Fibroblast of lung (primary cell): ENCODE results near the gene WDFY3. TPM values are rescaled to one million over a fixed set of nuclear protein-coding genes. Genes with fewer than 3 reads are reported as not detected.
A peak's percentile ranks its signal among the peaks of the same experiment; 100 is the strongest.
"Not testable (repeated sequence)": the region's sequence is repeated elsewhere in the genome, so short reads cannot be mapped to it uniquely, and the experiment has no call there.

Source experiments
- DNase-seq, 2 donors: peaks; one replicate each; pipeline versions ENCODE4 v3.0.0 to v3.0.0-alpha.2; 2010; ENCODE audit warnings: low read depth in 2 of 2
- H2AFZ ChIP-seq: 2 replicates; pipeline ENCODE4 v1.5.1; 2012; ENCODE audit warnings: low read length, control low read depth, inconsistent platforms
- H3K27ac ChIP-seq: 2 replicates; pipeline ENCODE4 v1.5.1; 2011; ENCODE audit warnings: low read length, control low read depth; ENCODE audit not compliant: insufficient read depth
- H3K27me3 ChIP-seq: 2 replicates; pipeline ENCODE4 v1.5.1; 2011; ENCODE audit warnings: mild to moderate bottlenecking, low read length; ENCODE audit not compliant: control insufficient read depth, insufficient read depth
- H3K36me3 ChIP-seq: 2 replicates; pipeline ENCODE4 v1.5.1; 2011; ENCODE audit warnings: low read length; ENCODE audit not compliant: control insufficient read depth, insufficient read depth
- H3K4me1 ChIP-seq: 2 replicates; pipeline ENCODE4 v1.5.1; 2011; ENCODE audit warnings: low read length; ENCODE audit not compliant: control insufficient read depth, insufficient read depth; ENCODE audit errors: extremely low read depth
- H3K4me2 ChIP-seq: 2 replicates; pipeline ENCODE4 v1.5.1; 2011; ENCODE audit warnings: low read length, control low read depth; ENCODE audit not compliant: insufficient read depth; ENCODE audit errors: extremely low read depth
- H3K4me3 ChIP-seq, 4 experiments: fragments of 200-600 bp in 1 of 4; sonication (generic) in 1 of 4; replicated peaks in 1 of 4; 2 replicates each; pipeline ENCODE4 v1.5.1; 2011 to 2016; ENCODE audit warnings: low read length in 4 of 4, low read depth in 3 of 4, mild to moderate bottlenecking in 3 of 4, control low read depth in 2 of 4, inconsistent platforms in 1 of 4, mixed read lengths in 1 of 4; ENCODE audit not compliant: insufficient read depth in 1 of 4; ENCODE audit errors: control extremely low read depth in 1 of 4
- H3K79me2 ChIP-seq: 2 replicates; pipeline ENCODE4 v1.5.1; 2012; ENCODE audit warnings: mild to moderate bottlenecking, low read length, inconsistent platforms; ENCODE audit not compliant: control insufficient read depth, insufficient read depth
- H3K9ac ChIP-seq: 2 replicates; pipeline ENCODE4 v1.5.1; 2011; ENCODE audit warnings: mild to moderate bottlenecking, low read length, control low read depth; ENCODE audit not compliant: insufficient read depth
- H3K9me3 ChIP-seq: 2 replicates; pipeline ENCODE4 v1.5.1; 2012; ENCODE audit warnings: low read depth, low read length; ENCODE audit not compliant: control insufficient read depth, insufficient read depth
- H4K20me1 ChIP-seq: 2 replicates; pipeline ENCODE4 v1.5.1; 2011; ENCODE audit warnings: low read length; ENCODE audit not compliant: control insufficient read depth, insufficient read depth; ENCODE audit errors: extremely low read depth
- EZH2 ChIP-seq: IDR thresholded peaks from 2 replicates; pipeline ENCODE4 v1.5.1; 2012; ENCODE audit warnings: low read length, control low read depth, mild to moderate bottlenecking; ENCODE audit errors: missing control alignments
- polyA plus RNA-seq, 2 donors: library from polyadenylated mRNA; depleted of rRNA in 1 of 2; stranded (reverse) in 1 of 2; unstranded in 1 of 2; fragments of >200 nt; gene quantifications; 2 replicates each; pipeline ENCODE4 v1.2.1, GENCODE V29; 2011 to 2012; ENCODE audit warnings: missing spikeins in 1 of 2
- total RNA-seq: library from RNA; depleted of rRNA; stranded (reverse); fragments of >200 nt; gene quantifications from 2 replicates; pipeline ENCODE4 v1.2.1, GENCODE V29; 2014
- TF ChIP-seq, protein P1 (sequence below), 2 donors: IDR thresholded peaks in 1 of 2; conservative IDR thresholded peaks in 1 of 2; 1 replicate in 1 of 2; 2 replicates in 1 of 2; pipeline ENCODE4 v1.5.1; 2011 to 2012; ENCODE audit warnings: low read length in 2 of 2, control low read depth in 1 of 2, inconsistent platforms in 1 of 2, low read depth in 1 of 2, mild to moderate bottlenecking in 1 of 2

WDFY3 gene
- total and polyA plus RNA-seq, 2 donors (not counting 1 experiment from before 2014, with no cell fraction given) = 26.8 to 88.8 TPM

DNA sequence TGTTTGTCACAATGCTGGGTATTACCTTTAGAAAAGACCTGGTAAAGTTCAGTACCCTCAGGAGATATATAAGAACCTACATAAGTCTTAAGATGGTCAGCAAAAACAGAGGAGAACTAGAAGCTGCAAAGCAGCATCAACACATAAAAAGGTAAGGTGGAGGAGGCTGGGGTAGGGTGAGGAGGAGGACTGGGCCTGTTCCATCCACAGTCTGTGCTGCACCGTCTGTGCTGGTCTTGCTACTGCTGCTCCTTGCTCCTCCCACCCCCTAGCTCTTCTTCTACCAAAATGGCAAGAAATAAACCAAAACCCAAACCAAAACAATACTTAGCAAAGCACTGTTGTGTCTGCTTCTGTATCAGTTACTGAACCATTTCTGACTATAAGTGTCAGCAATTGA is 281.4 kb downstream of the WDFY3 start:
- Histone ChIP-seq H3K4me2 (no peak overlapping the region), H3K9ac (no peak overlapping the region), H4K20me1 (no peaks in the 10 kb centered on the region), H3K4me1 (peaks cover 6% of the 10 kb centered on the region), H3K9me3 (no peaks in the 10 kb centered on the region), H3K27me3 (no peaks in the 10 kb centered on the region), H3K36me3 (peaks cover 4% of the 10 kb centered on the region), H3K79me2 (no peaks in the 10 kb centered on the region), H3K27ac (no peak overlapping the region), H3K4me3 (no peak overlapping the region), H2AFZ (no peak overlapping the region)
- no peak for DNase-seq
- no peak for TF ChIP-seq EZH2
- TF ChIP-seq, protein P1, sequence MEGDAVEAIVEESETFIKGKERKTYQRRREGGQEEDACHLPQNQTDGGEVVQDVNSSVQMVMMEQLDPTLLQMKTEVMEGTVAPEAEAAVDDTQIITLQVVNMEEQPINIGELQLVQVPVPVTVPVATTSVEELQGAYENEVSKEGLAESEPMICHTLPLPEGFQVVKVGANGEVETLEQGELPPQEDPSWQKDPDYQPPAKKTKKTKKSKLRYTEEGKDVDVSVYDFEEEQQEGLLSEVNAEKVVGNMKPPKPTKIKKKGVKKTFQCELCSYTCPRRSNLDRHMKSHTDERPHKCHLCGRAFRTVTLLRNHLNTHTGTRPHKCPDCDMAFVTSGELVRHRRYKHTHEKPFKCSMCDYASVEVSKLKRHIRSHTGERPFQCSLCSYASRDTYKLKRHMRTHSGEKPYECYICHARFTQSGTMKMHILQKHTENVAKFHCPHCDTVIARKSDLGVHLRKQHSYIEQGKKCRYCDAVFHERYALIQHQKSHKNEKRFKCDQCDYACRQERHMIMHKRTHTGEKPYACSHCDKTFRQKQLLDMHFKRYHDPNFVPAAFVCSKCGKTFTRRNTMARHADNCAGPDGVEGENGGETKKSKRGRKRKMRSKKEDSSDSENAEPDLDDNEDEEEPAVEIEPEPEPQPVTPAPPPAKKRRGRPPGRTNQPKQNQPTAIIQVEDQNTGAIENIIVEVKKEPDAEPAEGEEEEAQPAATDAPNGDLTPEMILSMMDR (conservative IDR thresholded peaks at IDR 0.05 in 1 of 2, IDR thresholded peaks at IDR 0.05 in 1 of 2; ENCODE audit: low read depth in 1 of 2, low read length in 2 of 2) = no peak

DNA sequence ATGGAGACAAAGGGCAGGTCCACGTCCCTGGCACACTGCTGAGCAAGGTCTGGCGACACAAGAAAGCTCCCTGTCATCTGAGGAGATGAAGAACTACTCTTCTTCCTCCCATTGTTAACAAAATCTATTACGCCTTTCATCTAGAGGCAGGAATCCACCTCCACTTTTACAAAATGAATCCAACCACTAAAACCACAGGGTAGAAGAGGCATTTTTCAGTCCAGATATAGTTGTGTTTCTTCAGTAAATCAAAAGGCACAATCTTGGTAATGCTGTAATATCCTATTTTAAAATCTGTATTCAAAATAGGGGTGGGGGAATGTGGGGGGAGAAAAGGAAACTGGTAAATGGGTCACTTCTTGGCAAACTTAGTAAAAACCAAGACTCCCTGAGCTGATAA is 282.1 kb downstream of the WDFY3 start:
- Histone ChIP-seq H3K36me3 (peaks cover 4% of the 10 kb centered on the region), H3K9ac (no peak overlapping the region), H3K4me3 (no peak overlapping the region), H3K27ac (no peak overlapping the region), H2AFZ (no peak overlapping the region), H3K79me2 (no peaks in the 10 kb centered on the region), H3K27me3 (no peaks in the 10 kb centered on the region), H3K9me3 (no peaks in the 10 kb centered on the region), H4K20me1 (no peaks in the 10 kb centered on the region), H3K4me1 (peaks cover 6% of the 10 kb centered on the region), H3K4me2 (no peak overlapping the region)
- peak in 1 of 2 donors; percentile 73 for DNase-seq
- TF ChIP-seq, protein P1 (conservative IDR thresholded peaks at IDR 0.05 in 1 of 2, IDR thresholded peaks at IDR 0.05 in 1 of 2; ENCODE audit: low read depth in 1 of 2, low read length in 2 of 2) = no peak
- TF ChIP-seq EZH2 = no peak

DNA sequence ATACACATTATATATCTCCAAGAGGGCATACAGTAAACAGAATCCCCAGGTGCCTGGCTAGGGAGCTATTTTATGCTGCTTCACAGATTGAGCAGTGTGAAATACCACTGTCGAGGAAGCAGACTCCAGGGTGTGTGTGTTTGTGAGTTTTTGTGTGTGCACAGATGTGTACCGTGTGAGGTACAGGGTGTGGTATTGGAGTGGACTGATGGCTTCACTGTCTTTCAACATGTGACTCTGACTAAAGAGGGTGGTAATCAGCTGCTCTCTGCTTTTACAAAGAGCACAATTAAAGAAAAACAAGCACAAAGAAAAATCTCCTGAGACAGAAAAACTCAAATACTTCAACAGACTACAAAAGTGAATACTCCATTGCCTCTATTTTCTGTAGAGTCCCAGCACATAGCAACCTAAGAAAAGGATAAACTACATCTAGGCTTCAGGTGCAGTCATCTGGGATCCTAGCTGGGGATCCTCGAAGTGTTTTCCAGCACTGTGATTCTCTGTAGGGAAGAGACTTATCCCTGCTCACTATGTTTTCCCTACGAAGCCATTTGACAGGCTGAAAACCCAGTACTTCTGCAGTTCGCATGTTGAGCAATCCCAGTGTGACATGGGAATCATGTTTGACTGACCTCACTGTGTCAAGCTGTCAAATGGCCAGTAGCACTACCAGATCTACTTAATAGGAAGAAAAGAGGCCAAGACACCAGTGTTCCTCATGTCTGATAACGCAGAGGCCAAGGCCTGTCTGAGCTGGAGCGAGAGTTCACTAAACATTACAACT is 283.2 kb downstream of the WDFY3 start:
- peaks cover 10% of the 10 kb centered on the region for H3K36me3 ChIP-seq

DNA sequence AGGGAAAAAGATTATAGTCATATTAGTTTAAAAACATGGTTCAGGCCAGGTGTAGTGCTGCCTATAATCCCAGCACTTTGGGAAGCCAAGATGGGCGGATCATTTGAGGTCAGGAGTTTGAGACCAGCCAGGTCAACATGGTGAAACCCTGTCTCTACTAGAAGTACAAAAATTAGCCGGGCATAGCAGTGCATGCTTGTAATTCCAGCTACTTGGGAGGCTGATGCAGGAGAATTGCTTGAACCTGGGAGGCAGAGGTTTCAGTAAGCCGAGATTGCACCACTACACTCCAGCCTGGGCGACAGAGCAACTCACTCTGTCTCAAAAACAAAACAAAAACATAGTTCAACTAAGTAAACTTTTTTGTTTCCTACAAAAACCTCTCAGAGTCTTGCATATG is 283.8 kb downstream of the WDFY3 start:
- not testable (repeated sequence) for H3K4me2 ChIP-seq, H4K20me1 ChIP-seq, H2AFZ ChIP-seq, H3K79me2 ChIP-seq, DNase-seq, H3K27ac ChIP-seq, H3K27me3 ChIP-seq, H3K4me3 ChIP-seq, H3K4me1 ChIP-seq, H3K9ac ChIP-seq, H3K9me3 ChIP-seq
- H3K36me3 ChIP-seq = peaks cover 11% of the 10 kb centered on the region

More for the DNA sequence above, 283.2 kb downstream of the WDFY3 start:
- Histone ChIP-seq H3K79me2 (no peaks in the 10 kb centered on the region), H2AFZ (no peak overlapping the region), H4K20me1 (no peaks in the 10 kb centered on the region), H3K27me3 (no peaks in the 10 kb centered on the region), H3K4me2 (no peak overlapping the region), H3K4me1 (peaks cover 6% of the 10 kb centered on the region), H3K27ac (no peak overlapping the region), H3K9me3 (no peaks in the 10 kb centered on the region), H3K4me3 (no peak overlapping the region), H3K9ac (no peak overlapping the region)
- DNase-seq = no peak
- TF ChIP-seq, protein P1 (conservative IDR thresholded peaks at IDR 0.05 in 1 of 2, IDR thresholded peaks at IDR 0.05 in 1 of 2; ENCODE audit: low read depth in 1 of 2, low read length in 2 of 2) = no peak
- TF ChIP-seq EZH2 = no peak
